DND-41 (cell line): Measurements from ENCODE around the gene SRPK2.

Experiments used
- CTCF ChIP-seq: IDR thresholded peaks from 2 replicates; pipeline ENCODE4 v1.5.1; 2012; ENCODE audit warnings: borderline replicate concordance, low read length, moderate library complexity, mild to moderate bottlenecking; ENCODE audit not compliant: poor library complexity, severe bottlenecking; ENCODE audit errors: extremely low read depth
- EZH2 ChIP-seq: IDR thresholded peaks from 3 replicates; pipeline ENCODE4 v1.6.1; 2012; ENCODE audit warnings: borderline replicate concordance, low read depth, mild to moderate bottlenecking, moderate library complexity, low read length, inconsistent platforms; ENCODE audit not compliant: severe bottlenecking

- TF ChIP-seq CTCF = no peak
- no peak for TF ChIP-seq EZH2
Observed at GRCh38 chr7:105305633-105306032, 83.1 kb downstream of the SRPK2 start.
